ENCODE measurements around the gene MEIOB.
"Not testable (repeated sequence)": the region's sequence is repeated elsewhere in the genome, so short reads cannot be mapped to it uniquely, and the experiment has no call there.

The MEIOB gene, protein sequence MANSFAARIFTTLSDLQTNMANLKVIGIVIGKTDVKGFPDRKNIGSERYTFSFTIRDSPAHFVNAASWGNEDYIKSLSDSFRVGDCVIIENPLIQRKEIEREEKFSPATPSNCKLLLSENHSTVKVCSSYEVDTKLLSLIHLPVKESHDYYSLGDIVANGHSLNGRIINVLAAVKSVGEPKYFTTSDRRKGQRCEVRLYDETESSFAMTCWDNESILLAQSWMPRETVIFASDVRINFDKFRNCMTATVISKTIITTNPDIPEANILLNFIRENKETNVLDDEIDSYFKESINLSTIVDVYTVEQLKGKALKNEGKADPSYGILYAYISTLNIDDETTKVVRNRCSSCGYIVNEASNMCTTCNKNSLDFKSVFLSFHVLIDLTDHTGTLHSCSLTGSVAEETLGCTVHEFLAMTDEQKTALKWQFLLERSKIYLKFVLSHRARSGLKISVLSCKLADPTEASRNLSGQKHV

DNA sequence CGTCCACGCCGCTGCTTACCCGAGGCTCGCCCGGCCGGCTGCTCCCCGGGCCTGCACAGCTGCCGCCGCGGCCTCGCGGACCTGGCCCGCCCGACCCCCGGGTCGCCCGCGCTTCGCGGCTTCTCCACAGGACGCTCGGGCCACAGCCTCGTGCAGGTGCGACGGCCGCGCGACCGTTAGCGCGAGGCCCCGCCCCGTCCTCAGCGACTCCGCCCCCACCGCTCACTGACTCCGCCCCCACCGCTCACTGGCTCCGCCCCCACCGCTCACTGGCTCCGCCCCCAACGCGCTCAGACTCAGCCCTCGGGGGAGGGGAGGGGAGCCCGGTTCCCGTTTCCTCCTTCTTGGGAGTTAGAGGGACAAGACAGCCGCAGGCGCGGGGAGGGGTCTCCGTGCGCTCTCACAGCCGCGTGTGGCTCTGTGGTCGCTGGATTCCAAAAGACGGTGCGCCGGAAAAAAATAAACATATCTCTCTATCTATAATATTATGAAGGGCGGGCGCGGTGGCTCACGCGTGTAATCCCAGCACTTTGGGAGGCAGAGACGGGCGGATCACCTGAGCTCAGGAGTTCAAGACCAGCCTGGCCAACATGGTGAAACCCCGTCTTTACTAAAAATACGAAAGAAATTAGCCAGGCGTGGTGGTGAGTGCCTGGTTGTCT lies at the start of gene MEIOB:
MEIOB (minus strand) TSS at position 191 of the 662 bp plus-strand sequence. CDS start 3,989 bp downstream, outside the sequence.
- Histone ChIP-seq H3K4me3 (ENCODE audit: low read depth in 1 of 2, low read length in 2 of 2) (peak within 1 kb of the TSS in 1 of 2 donors; percentile 40), H3K36me3 (ENCODE audit: control insufficient read depth in 1 of 2, insufficient read depth in 2 of 2, low read length in 2 of 2) (no peaks in the 10 kb centered on the region), H3K4me1 (ENCODE audit: control insufficient read depth in 1 of 2, insufficient read depth in 2 of 2, low read length in 2 of 2) (no peaks in the 10 kb centered on the region), H3K9me3 (ENCODE audit: control insufficient read depth in 1 of 2, low read length in 2 of 2) (no peaks in the 10 kb centered on the region), H3K27me3 (ENCODE audit: low read depth, low read length) (no peaks in the 10 kb centered on the region), H3K27ac (ENCODE audit: low read length) (no peak within 1 kb of the TSS)

DNA sequence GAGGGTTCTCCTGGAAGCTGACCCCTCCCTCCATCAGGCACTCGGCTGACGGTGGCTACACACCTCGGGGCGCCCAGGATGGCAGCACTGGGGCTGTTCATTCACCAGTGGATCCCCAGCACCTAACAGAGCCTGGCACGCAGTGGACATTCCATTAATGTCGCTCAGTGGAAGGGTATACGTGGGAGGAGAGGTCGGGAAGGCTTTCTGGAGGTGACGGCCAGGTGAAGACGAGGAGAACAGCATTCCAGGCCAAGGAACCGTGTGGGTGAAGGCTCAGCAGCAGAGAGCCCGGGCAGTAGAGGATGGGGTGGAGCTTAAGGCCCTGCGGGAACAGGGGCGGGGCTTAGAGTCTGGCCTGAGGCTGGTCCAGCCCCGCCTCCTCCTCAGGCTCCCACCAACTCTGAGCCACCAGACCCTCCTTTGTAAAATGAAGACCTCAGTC lies 48.8 kb upstream of the MEIOB start:
- no peaks in the 10 kb centered on the region for H3K36me3 ChIP-seq (ENCODE audit: control insufficient read depth in 1 of 2, insufficient read depth in 2 of 2, low read length in 2 of 2)
- H3K9me3 ChIP-seq (ENCODE audit: control insufficient read depth in 1 of 2, low read length in 2 of 2), result peaks cover 0 to 2% of the 10 kb centered on the region in 2 donors
- no peak overlapping the region for H3K27ac ChIP-seq (ENCODE audit: low read length)
- peaks cover 0 to 17% of the 10 kb centered on the region in 2 donors for H3K4me1 ChIP-seq (ENCODE audit: control insufficient read depth in 1 of 2, insufficient read depth in 2 of 2, low read length in 2 of 2)
- peaks cover 63% of the 10 kb centered on the region for H3K27me3 ChIP-seq (ENCODE audit: low read depth, low read length)
- H3K4me3 ChIP-seq (ENCODE audit: low read depth in 1 of 2, low read length in 2 of 2), result no peak overlapping the region

DNA sequence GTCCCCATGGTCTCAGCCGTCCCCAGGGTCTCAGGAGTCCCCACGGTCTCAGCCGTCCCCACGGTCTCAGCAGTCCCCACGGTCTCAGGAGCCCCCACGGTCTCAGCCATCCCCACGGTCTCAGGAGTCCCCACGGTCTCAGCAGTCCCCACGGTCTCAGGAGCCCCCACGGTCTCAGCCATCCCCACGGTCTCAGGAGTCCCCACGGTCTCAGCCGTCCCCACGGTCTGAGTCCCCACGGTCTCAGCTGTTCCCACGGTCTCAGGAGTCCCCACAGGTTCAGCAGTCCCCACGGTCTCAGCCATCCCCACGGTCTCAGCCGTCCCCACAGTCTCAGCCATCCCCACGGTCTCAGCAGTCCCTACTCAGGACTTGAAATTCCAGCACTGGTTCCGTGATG lies 48.2 kb upstream of the MEIOB start:
- not testable (repeated sequence) for H3K36me3 ChIP-seq (ENCODE audit: control insufficient read depth in 1 of 2, insufficient read depth in 2 of 2, low read length in 2 of 2); H3K9me3 ChIP-seq (ENCODE audit: control insufficient read depth in 1 of 2, low read length in 2 of 2); H3K4me3 ChIP-seq (ENCODE audit: low read depth in 1 of 2, low read length in 2 of 2); H3K27ac ChIP-seq (ENCODE audit: low read length)
- Histone ChIP-seq H3K27me3 (ENCODE audit: low read depth, low read length) (peaks cover 68% of the 10 kb centered on the region), H3K4me1 (ENCODE audit: control insufficient read depth in 1 of 2, insufficient read depth in 2 of 2, low read length in 2 of 2) (peaks cover 0 to 17% of the 10 kb centered on the region in 2 donors)

DNA sequence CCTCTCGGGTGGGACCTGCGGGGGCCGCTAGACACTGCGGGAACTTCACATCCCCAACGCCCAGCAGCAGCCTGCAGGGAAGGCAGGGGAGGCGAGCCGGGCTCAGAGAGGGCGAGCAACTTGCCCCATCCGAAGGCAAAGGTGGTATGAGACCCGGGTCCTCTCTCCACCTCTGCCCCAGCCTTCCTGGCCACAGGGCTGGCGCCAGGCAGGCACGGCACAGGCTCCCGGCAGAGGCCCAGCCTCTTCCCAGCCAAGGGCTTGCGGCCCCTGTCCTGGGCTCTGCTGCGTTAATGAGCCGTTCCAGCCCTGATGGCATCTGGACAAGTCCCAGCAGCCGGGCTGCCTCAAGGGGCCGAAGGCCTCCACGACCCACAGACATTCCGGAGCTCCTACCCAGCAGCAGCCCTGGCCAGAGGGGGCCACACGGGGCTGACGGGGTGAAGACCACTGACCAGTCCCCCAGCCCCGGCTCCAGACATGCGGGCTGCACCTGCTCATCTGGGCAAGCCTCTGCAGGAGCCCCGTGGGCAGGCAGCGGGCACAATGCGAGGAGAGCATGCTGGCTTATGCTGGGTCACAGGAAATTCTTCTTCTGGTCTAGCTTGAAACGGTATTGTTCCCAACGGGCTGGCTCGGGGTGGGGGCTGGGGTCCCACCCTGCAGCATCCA lies 47.5 kb upstream of the MEIOB start:
- peaks cover 68% of the 10 kb centered on the region for H3K27me3 ChIP-seq (ENCODE audit: low read depth, low read length)
- H3K4me3 ChIP-seq (ENCODE audit: low read depth in 1 of 2, low read length in 2 of 2), result no peak overlapping the region
- no peak overlapping the region for H3K27ac ChIP-seq (ENCODE audit: low read length)
- peaks cover 0 to 2% of the 10 kb centered on the region in 2 donors for H3K9me3 ChIP-seq (ENCODE audit: control insufficient read depth in 1 of 2, low read length in 2 of 2)
- H3K36me3 ChIP-seq (ENCODE audit: control insufficient read depth in 1 of 2, insufficient read depth in 2 of 2, low read length in 2 of 2), result no peaks in the 10 kb centered on the region
- H3K4me1 ChIP-seq (ENCODE audit: control insufficient read depth in 1 of 2, insufficient read depth in 2 of 2, low read length in 2 of 2), result peaks cover under 1 to 17% of the 10 kb centered on the region in 2 donors

DNA sequence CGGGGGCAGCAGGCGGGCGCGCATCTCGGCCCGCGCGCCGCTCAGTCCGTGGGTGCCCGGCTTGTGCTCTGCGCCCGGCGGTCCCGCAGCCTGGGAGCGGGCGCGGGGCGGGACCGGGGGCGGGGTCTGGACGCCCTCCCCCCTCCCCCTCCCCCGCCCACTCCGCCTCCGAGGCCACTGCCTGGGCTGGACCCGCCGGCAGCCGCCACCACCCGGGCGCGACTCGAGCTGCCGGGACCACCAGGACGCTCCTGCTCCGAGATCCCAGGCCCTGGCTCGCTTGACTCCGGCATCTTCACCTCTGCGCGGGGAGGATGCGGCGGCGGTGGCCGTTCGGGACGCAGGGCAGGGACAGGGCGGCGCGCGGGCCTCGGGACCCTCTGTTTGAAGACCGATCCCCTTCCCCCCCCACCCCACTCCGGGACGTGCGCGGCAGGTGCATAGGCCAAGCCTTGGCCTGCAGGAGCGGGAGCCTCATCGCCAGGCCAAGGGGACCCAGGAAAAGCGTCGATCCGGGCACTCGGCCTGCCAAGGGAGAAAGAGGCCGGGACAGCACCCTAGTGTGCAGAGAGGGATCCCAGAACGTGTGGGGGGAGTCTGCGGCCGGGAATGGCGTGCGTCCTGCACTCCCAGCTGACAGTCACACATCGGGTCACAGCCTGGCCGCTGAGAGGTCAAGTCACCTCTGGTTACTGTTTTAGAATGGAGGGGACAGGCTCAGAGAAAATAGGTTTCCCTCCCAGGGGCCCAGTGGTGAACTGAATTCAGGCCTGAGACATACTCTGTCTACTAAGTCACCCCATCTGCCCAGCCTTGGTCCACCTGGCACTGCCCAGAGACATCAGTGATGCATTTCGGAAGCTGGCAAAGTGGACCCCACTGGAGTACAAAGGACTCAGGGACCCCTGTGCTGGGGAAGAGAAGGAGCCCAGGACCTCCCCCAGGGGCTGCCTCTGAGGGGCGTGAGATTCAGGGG lies 46.7 kb upstream of the MEIOB start, which contains the start of gene HS3ST6:
HS3ST6 (minus strand) TSS at position 65 of the 976 bp plus-strand sequence. CDS start 92 bp downstream, outside the sequence.
- H3K27me3 ChIP-seq (ENCODE audit: low read depth, low read length), result peaks cover 66% of the 10 kb centered on the region
- peaks cover 3 to 15% of the 10 kb centered on the region in 2 donors for H3K4me1 ChIP-seq (ENCODE audit: control insufficient read depth in 1 of 2, insufficient read depth in 2 of 2, low read length in 2 of 2)
- no peaks in the 10 kb centered on the region for H3K36me3 ChIP-seq (ENCODE audit: control insufficient read depth in 1 of 2, insufficient read depth in 2 of 2, low read length in 2 of 2)
- no peak within 1 kb of the TSS for H3K27ac ChIP-seq (ENCODE audit: low read length)
- no peak within 1 kb of the TSS for H3K4me3 ChIP-seq (ENCODE audit: low read depth in 1 of 2, low read length in 2 of 2)
- peaks cover 0 to 2% of the 10 kb centered on the region in 2 donors for H3K9me3 ChIP-seq (ENCODE audit: control insufficient read depth in 1 of 2, low read length in 2 of 2)

DNA sequence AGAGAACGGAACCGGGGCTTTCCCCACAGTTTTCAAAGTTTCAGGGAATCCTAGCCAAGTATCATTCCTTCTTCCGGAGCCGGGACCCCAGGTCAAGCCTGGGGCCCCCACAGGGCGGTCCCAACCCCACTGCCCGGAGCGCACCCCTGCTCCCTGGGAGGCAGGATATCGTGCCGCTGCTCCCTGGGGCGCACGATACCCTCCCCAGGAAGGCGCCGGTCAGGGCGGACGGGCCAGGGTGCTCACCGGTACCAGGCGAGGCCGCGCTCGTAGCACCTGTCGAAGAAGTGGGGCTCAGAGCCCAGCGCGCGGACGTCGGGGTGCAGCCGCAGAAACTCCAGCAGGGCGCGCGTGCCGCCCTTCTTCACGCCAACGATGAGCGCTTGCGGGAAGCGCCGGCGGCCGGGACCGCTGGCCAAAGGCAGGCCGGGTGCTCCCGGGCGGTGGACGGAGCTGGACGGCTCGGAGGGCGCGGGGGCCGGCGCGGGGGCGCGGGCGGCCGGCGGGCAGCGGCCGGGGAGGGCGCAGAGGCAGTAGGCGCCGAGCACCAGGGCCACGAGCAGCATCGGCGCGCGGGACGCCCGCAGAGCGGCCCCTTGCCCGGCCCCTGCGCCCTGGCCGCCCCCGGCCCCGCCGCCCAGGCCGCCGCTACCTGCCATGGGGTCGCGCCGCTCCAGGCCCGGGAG lies 45.8 kb upstream of the MEIOB start:
- Histone ChIP-seq H3K9me3 (ENCODE audit: control insufficient read depth in 1 of 2, low read length in 2 of 2) (peaks cover 0 to 2% of the 10 kb centered on the region in 2 donors), H3K27me3 (ENCODE audit: low read depth, low read length) (peaks cover 59% of the 10 kb centered on the region), H3K36me3 (ENCODE audit: control insufficient read depth in 1 of 2, insufficient read depth in 2 of 2, low read length in 2 of 2) (no peaks in the 10 kb centered on the region), H3K4me1 (ENCODE audit: control insufficient read depth in 1 of 2, insufficient read depth in 2 of 2, low read length in 2 of 2) (peaks cover 3 to 10% of the 10 kb centered on the region in 2 donors), H3K27ac (ENCODE audit: low read length) (no peak overlapping the region), H3K4me3 (ENCODE audit: low read depth in 1 of 2, low read length in 2 of 2) (no peak overlapping the region)

DNA sequence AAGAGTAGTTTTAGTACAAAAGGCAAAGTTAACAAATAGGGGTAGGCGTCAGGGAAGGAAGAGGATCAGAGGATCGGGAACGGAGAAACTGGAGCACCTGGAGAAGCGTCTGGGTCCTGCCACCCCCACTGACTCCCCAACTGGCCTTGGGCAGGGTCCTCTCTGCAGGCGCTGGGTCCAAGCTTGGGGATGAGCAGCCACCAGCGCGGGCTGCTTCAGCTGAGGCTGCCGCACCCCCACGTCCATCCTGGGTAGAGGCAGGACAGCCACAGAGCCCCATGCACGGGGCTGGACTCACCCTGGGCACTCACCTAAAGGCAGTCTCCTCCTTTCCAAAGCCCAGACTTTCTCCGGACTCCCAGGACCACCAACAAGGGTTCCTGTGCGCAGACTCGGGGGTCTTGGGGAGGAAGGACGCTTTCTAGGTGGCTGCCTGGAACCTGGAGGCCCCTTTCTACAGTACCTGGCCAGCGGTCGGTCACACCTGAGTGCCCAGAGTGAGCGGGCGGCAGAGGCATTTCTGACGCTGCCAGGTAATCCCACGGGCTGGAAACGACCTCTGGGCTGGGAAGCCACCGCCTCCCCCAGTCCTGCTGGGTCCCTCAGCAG lies 45.2 kb upstream of the MEIOB start:
- Histone ChIP-seq H3K4me1 (ENCODE audit: control insufficient read depth in 1 of 2, insufficient read depth in 2 of 2, low read length in 2 of 2) (peaks cover 3 to 10% of the 10 kb centered on the region in 2 donors), H3K4me3 (ENCODE audit: low read depth in 1 of 2, low read length in 2 of 2) (no peak overlapping the region), H3K27me3 (ENCODE audit: low read depth, low read length) (peaks cover 53% of the 10 kb centered on the region), H3K9me3 (ENCODE audit: control insufficient read depth in 1 of 2, low read length in 2 of 2) (no peaks in the 10 kb centered on the region), H3K36me3 (ENCODE audit: control insufficient read depth in 1 of 2, insufficient read depth in 2 of 2, low read length in 2 of 2) (no peaks in the 10 kb centered on the region), H3K27ac (ENCODE audit: low read length) (no peak overlapping the region)

DNA sequence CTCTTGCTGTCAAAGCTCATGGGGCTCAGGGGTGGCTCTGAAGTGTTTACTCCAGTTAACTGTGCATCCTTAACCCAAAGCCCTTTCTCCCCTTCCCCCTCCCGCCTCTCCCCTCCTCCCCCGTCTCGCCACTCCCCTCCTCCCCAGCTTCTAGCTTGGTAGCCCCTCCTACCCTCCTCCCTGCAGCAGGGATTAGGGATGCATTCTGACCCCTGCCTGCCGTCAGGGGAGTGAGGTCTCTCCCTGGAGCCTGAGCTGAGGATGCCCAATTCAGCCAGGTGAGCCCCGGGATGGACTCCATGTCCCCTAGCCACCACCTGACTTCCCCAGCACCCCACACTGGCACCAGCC lies 44.7 kb upstream of the MEIOB start:
- Histone ChIP-seq H3K27ac (ENCODE audit: low read length) (no peak overlapping the region), H3K4me3 (ENCODE audit: low read depth in 1 of 2, low read length in 2 of 2) (no peak overlapping the region), H3K9me3 (ENCODE audit: control insufficient read depth in 1 of 2, low read length in 2 of 2) (no peaks in the 10 kb centered on the region), H3K4me1 (ENCODE audit: control insufficient read depth in 1 of 2, insufficient read depth in 2 of 2, low read length in 2 of 2) (peaks cover 3 to 10% of the 10 kb centered on the region in 2 donors), H3K36me3 (ENCODE audit: control insufficient read depth in 1 of 2, insufficient read depth in 2 of 2, low read length in 2 of 2) (no peaks in the 10 kb centered on the region), H3K27me3 (ENCODE audit: low read depth, low read length) (peaks cover 53% of the 10 kb centered on the region)

DNA sequence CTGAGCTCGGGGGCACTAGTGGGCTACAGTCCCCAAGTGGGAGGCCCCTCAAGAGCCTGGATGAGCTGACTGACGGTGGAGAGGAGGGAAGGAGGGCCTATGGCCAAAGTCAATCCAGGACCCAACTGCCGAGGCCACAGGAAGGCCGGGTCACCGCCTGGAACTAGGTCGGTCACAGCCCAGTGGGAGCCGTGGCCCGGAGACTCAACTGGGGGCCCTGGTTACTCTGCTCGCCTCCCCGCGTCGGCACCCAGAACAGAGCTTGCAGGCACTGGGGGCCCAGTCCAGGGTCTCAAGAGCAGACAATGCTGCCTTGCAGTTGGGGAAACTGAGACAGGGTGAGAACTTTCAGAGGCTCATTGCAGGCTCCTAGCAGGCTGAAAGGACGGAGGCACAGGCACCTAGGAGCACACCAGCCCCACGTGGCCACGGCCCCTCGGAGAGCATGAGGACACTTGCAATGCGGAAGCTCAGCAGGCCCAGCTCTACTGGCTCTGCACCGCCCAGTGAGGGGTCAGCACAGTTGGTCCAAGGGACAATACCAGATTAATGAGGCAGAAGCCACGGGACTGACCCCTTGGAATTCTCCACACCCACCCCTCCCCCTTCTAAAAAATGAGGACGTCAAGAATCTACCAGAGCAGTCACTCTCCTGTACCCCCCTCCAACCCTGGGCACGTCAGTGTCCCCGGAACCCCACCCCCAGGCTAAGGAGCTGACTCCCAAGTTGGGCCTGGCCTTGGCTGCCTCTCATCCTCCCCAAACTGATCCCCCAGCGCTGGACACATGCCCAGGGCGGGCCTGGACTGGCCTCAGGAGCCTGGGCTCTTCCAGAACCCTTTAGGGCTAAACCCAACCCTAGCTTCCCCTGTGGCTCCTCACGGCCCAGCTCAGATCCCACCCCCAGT lies 44.0 kb upstream of the MEIOB start:
- H3K27me3 ChIP-seq (ENCODE audit: low read depth, low read length), result peaks cover 50% of the 10 kb centered on the region
- H3K4me1 ChIP-seq (ENCODE audit: control insufficient read depth in 1 of 2, insufficient read depth in 2 of 2, low read length in 2 of 2), result peaks cover 3 to 10% of the 10 kb centered on the region in 2 donors
- no peak overlapping the region for H3K4me3 ChIP-seq (ENCODE audit: low read depth in 1 of 2, low read length in 2 of 2)
- no peak overlapping the region for H3K27ac ChIP-seq (ENCODE audit: low read length)
- no peaks in the 10 kb centered on the region for H3K9me3 ChIP-seq (ENCODE audit: control insufficient read depth in 1 of 2, low read length in 2 of 2)
- no peaks in the 10 kb centered on the region for H3K36me3 ChIP-seq (ENCODE audit: control insufficient read depth in 1 of 2, insufficient read depth in 2 of 2, low read length in 2 of 2)

Measured in muscle layer of duodenum (tissue), 2 donors.